Posterior vena cava (tissue), 2 donors: ENCODE measurements around the gene FAM120C. TPM values are rescaled to one million over a fixed set of nuclear protein-coding genes. Genes with fewer than 3 reads are reported as not detected.

Experiments used
- DNase-seq: peaks from one replicate; pipeline ENCODE4 v3.0.0-alpha.2; 2020; ENCODE audit warnings: low spot score
- intact Hi-C, 2 donors: fragments of 100-400 bp; cut with DNase I; formaldehyde crosslinking; loops; one replicate each; pipeline versions ENCODE4 v1.14.1 to v1.14.2; 2022 to 2023
- total RNA-seq, 2 donors: library from RNA; stranded (reverse); fragmentation: NEBNext Ultra II Directional; extraction: Animal tissue kit (Norgen Biotek cat#: 25700); gene quantifications; one replicate each; pipeline ENCODE4 v1.2.1, GENCODE V29; 2021
- donor health status: DM: yes; HTN: yes; CAD: no.
- donor health status: DM: yes; HTN: yes; CAD: no.

The FAM120C gene
- total RNA-seq, 2 donors from 2014 or later = 8.6 to 9.1 TPM

DNA sequence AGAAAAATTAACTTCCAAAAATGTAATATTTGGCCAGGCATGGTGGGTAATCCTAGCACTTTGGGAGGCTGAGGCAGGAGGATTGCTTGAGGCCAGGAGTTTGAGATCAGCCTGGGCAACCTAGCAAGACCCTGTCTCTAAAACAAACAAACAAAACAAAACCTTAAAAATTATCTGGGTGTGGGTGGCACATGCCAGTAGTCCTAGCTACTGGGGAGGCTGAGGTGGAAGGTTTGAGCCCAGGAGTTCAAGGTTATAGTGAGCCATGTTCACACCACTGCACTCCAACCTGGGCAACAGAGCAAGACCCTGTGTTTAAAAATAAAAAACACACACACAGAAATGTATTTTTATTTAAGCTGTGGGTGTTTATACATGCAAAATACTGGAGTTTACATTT lies 12.0 kb downstream of the FAM120C start:
- intact Hi-C loops = no loop called here
- DNase-seq = no peak

DNA sequence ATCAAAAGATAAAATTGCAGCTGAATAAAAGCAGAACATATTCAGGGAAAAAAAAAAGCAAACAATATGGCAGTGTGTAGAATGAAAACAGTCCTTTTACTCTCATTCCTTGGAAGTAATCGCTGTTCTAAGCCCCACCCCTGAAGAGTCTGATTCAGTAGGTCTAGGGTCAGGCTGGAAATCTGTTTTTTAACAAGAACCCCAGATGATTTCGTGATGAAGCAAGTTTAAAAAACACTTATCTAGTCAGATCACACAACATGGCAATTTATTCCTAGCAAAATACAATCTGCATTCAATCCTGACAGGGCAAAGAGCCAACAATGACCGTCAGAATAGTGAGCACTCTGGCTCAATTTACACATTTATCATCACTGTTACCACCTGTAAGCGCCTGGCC lies 16.1 kb downstream of the FAM120C start:
- intact Hi-C loops = no loop called here
- no peak for DNase-seq

DNA sequence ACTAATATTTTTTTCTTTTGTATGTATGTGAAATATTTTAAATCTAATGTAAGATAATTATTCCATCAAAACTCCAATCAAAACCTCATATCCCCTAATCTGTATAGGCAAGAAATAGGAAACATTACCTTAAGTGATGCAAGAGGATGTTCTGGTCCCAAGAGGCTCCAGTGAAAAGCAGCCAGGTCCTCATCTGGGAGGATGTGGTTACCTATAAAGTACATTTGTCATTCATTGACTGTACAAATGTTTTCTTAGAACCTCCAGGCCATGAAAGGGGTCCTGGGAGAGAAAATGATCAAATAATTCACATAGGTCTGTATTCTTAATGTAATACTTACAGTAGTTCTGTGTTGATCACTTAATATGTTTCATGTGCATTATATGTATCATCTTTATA lies 25.5 kb downstream of the FAM120C start:
- DNase-seq = no peak
- intact Hi-C loops = no loop called here

- DNase-seq = no peak
- intact Hi-C loops = no loop called here
Observed at GRCh38 chrX:54134269-54134668, 48.8 kb downstream of the FAM120C start.

DNA sequence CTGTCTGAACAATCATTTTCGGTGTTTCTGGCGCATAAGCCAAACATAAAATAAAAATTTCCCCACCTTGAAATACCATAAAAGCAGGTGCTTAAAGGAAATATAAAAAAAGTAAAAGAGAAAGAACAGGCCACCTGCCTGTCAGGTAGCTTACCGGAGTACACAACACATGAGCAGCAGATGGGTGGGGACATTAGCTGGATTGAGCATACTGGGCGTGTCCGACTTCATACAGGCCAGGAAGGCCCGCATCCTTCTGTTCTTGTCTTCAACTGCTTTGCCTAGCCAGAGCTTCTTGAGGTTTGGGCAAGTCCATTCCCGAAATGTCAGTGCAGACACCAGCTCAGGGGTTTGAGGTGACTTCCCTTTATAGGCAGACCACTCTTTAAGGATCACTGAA lies 66.7 kb downstream of the FAM120C start:
- intact Hi-C loops = no loop called here
- no peak for DNase-seq

DNA sequence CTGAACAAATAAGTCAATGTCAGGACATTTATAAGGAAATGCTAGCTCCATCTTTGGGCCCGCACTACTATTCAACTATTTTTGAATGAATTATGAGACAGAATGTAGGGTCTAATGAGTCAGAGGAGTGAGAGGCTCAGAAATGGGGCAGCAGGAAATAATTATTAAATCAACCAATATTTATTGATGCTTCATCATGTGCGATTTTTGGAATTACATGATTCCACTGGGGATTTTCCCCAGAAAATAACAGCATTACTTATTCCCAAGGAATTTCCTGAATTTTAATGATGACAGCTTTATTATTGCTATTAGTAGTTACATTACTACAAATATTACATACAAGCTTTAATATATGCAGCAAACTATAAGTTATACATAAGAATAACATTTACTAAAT lies 89.5 kb downstream of the FAM120C start:
- intact Hi-C loops = no loop called here

DNA sequence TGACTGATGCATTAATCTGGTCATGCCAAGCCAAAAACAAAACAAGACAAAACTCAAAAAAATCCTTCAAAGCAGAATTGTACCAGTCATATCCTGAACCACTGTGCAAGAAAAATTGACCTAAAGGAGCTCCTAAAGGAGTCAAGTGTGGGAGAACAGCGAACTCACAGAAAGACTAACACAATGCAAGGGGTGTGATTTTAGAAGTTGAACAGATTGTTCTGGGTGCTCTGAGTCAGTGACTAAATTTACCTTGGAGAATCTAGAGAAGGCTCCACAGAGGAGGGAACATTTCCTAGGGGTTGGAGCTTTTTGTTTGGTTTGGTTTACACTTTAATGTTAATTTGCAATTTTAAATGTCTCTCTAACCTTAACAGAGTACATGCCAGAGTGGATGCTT lies 89.9 kb downstream of the FAM120C start:
- no peak for DNase-seq
- intact Hi-C loops = no loop called here

More for the DNA sequence above, 89.5 kb downstream of the FAM120C start:
- DNase-seq = no peak

DNA sequence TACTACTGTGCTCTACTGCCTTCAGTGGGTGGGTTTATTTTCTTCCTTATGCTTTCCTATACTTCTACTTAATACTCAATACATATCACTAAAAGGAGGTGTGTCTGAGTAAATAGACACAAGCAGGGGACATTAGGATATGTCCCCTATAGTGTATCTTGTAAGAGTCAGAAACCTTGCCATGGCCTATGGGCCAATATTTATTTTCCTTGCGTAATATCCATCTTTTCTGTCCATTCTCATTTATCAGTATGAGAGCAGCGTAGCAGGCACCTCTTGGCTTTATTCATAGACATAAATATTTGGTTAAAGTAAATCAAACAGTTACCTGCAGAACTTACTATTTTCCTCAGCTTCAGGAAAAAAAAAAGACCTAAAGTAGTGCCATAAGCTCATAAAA lies 92.2 kb downstream of the FAM120C start:
- intact Hi-C loops = no loop called here
- DNase-seq = no peak

- intact Hi-C loops = no loop called here
- no peak for DNase-seq
Observed at GRCh38 chrX:54089191-54089590, 93.9 kb downstream of the FAM120C start.

GRCh38 chrX:54087661-54088060 lies 95.4 kb downstream of the FAM120C start:
- intact Hi-C loops = no loop called here
- DNase-seq = no peak

DNA sequence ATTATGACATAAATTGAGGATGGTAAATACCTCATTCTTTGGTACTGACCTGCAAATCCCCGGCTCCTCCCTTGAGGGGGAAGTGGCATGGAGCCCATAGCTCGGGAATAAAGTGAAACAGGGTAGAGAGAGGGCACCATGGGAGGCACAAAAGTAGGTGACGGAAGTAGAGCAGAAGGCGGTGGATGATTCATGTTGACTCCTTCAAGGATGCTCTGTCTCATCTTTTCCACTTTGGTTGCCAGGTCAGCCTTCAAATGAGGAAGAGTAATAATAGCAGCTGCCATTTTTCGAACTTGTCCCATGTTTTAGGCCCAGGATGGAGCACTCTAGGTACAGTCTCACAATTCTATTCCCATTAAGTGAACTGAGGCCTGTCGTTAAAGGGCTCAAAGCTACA lies 97.4 kb downstream of the FAM120C start:
- intact Hi-C loops = no loop called here
- DNase-seq = no peak

DNA sequence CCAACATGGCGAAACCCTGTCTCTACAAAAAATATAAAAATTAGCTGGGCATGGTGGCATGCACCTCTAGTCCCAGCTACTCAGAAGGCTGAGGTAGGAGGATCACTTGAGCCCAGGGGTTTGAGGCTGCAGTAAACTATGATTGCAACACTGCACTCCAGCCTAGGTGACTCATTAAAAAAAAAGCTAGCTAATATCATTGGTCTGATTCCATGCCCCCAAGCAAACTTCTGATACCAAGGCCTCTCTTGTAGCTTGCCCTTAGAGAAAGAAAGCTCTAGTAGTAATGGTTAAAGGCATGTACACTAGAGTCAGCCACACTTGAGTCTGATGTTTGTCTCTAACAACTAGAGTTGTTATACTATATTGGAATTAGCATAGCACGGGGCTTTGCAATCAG lies 106.2 kb downstream of the FAM120C start:
- no peak for DNase-seq
- intact Hi-C loops = no loop called here

GRCh38 chrX:54074826-54075225 lies 108.2 kb downstream of the FAM120C start:
- no peak for DNase-seq
- intact Hi-C loops = no loop called here

- intact Hi-C loops = no loop called here
- no peak for DNase-seq
Observed at GRCh38 chrX:54067766-54068165, 115.3 kb downstream of the FAM120C start.

DNA sequence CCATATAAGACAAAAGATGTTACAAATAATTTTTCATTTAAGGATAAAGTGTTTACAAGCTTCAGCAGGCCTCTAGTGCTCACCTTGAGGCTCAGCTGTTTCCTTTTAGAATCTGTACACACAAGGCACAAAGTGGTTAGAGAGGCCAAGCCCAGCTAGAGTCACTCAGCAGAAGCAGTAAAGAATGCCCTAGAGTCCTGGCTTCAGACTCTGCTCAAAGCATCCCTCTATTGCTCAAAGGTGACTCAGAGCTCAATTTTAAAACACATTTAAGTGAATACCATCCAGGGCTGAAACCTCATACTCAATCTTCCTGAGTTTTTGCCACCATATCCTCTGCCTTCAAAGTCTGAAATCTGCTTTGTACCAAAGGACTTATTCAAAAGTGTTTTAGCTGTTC lies 116.2 kb downstream of the FAM120C start:
- intact Hi-C loops = no loop called here

DNA sequence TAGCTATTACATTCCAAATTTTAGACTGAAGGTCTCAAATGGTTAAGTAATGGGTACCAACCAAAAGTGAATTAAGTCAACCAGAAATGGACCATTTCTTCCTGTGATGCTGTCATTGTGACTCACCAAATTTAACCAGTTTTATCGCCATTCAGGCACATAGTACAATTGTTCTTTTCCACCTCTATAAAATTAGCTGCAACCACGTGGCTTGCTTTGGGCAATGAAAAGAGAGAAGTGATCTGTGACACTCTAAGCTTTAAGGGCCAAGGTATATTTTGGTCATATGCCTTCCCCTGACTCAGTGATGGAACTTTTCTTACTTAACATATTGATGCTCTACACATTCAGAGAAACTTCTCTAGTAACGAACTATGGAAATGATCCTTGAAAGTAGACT lies 118.5 kb downstream of the FAM120C start:
- no peak for DNase-seq
- intact Hi-C loops = no loop called here

More for the DNA sequence above, 116.2 kb downstream of the FAM120C start:
- no peak for DNase-seq

DNA sequence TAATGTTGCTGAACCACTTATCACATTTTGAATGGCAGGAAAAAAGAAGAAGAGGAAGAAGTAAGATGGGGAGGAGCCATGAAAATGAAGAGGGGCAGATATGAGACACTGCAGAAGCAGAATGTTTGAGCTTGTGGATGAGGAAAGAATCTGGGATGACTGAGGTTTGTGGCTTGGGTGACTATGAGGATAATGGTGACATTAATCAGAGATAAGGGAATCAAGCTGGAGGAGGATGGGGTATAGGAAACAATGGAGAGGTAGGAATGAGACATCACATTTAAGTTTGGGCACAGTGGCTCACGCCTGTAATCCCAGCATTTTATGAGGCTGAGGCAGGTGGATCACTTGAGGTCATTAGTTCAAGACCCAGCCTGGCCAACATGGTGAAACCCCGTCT lies 119.7 kb downstream of the FAM120C start:
- intact Hi-C loops = no loop called here
- no peak for DNase-seq

DNA sequence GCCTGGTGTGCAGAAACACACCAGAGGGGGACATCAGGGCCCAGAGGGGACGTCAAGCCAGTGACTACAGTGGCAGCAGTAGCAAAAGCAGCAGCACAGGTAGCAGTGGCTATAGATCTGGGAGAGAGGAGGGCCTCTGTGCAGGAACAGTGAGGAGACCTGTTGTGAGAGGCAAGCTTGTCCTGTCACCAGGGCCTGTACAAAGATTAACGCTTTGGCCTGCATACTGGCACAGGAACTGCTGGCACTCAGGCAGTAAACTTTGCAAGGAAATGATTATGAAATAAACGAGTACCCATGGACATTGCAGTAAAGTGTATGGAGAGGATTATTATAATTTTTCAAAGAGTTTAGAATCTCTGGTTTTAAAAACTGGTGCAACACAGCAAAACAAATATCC lies 133.3 kb downstream of the FAM120C start:
- DNase-seq = no peak
- intact Hi-C loops = loop anchor here (5.0 to 10.0 kb wide), 2 partner anchors 395 to 1092 kb away; partner anchors contain the start of gene TSR2 (in 1 of the 2)

DNA sequence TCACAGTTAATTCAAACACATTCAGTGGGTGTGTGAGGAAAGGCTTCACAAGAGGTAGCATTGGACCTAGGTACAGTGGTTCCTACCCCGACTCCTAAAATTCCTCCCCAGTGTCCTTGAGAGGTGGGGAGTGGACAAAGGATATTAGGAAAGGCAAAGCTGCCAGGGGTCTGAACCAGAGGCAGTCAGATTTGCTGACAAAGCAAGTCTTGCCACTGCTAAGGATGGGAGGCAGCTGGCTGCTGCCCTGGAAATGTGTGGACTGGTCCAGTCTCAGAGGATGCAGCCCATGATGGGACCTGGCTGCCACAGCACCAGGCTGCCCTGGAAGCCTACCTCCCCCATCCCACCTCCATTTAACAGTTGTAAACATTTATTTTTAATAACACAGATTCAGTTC lies 134.6 kb downstream of the FAM120C start:
- DNase-seq = no peak
- intact Hi-C loops = loop anchor here (5.0 to 10.0 kb wide), 2 partner anchors 396 to 1094 kb away; partner anchors contain the start of gene TSR2 (in 1 of the 2)

DNA sequence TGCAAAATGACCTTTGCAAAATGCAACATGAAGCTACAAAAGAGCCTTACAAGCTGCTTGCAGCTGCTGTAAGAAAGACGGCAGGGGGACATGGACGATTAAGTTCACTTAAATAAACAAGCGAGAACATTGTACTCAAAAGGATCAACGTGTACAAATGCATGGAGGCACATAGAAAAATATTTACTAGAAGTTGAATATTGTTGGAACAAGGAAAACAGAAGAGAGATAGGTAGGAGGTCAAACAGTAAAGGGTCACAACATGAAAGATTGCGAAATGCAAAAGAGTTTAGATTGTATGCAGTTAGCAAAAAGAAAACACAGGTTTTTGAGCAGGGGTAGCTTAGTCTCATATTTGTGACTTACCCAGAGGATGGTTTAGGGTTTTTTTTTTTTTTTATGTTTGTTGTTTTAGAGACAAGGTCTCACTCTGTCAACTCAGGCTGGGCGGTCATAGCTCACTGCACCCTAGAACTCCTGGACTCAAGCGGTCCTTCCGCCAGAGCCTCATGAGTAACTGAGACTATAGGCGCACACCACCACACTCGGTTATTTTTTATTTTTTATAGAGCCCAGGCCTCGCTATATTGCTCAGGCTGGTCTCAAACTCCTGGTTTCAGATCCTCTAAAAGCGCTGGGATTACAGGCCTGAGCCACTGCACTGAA lies 137.4 kb downstream of the FAM120C start:
- DNase-seq = no peak
- intact Hi-C loops = loop anchor here (5.0 to 10.0 kb wide), 2 partner anchors 399 to 1097 kb away; partner anchors contain the start of gene TSR2 (in 1 of the 2)

- no peak for DNase-seq
- intact Hi-C loops = loop anchor here (5.0 to 10.0 kb wide), 2 partner anchors 400 to 1097 kb away; partner anchors contain the start of gene TSR2 (in 1 of the 2)
Observed at GRCh38 chrX:54044877-54045338, 138.1 kb downstream of the FAM120C start.
